Fibroblast of skin of right biceps (primary cell): ENCODE data around the gene PITPNC1.
"Not testable (repeated sequence)": the region's sequence is repeated elsewhere in the genome, so short reads cannot be mapped to it uniquely, and the experiment has no call there.

Source experiments
- DNase-seq: peaks from one replicate; pipeline ENCODE4 v3.0.0-alpha.2; 2013

Gene PITPNC1

GRCh38 chr17:67702861-67703260 lies 325.8 kb downstream of the PITPNC1 start:
- not testable (repeated sequence) for DNase-seq

- no peak for DNase-seq
Measured at GRCh38 chr17:67707442-67707841, 330.4 kb downstream of the PITPNC1 start.

GRCh38 chr17:67708378-67708777 lies 331.3 kb downstream of the PITPNC1 start:
- no peak for DNase-seq

- DNase-seq, result no peak
Measured at GRCh38 chr17:67711916-67712315, 334.8 kb downstream of the PITPNC1 start.

- no peak for DNase-seq
Measured at GRCh38 chr17:67712375-67712774, 335.3 kb downstream of the PITPNC1 start.

- DNase-seq, result no peak
Measured at GRCh38 chr17:67713169-67713568, 336.1 kb downstream of the PITPNC1 start.

- DNase-seq, result no peak
Measured at GRCh38 chr17:67716405-67716798, 339.3 kb downstream of the PITPNC1 start.

- DNase-seq, result no peak
Measured at GRCh38 chr17:67717192-67717623, 340.1 kb downstream of the PITPNC1 start.

GRCh38 chr17:67717624-67718324 lies 340.7 kb downstream of the PITPNC1 start, which contains the start of gene NOL11:
NOL11 (plus strand) TSS chr17:67717936; CDS start chr17:67717948, 12 bp downstream.
- peak; percentile 98 for DNase-seq

GRCh38 chr17:67718325-67718941 lies 341.4 kb downstream of the PITPNC1 start:
- DNase-seq, result peak; percentile 65

- no peak for DNase-seq
Measured at GRCh38 chr17:67725373-67725791, 348.3 kb downstream of the PITPNC1 start.

GRCh38 chr17:67725807-67726206 lies 348.7 kb downstream of the PITPNC1 start:
- no peak for DNase-seq

- DNase-seq, result not testable (repeated sequence)
Measured at GRCh38 chr17:67727152-67728039, 350.3 kb downstream of the PITPNC1 start.

GRCh38 chr17:67729903-67730302 lies 352.8 kb downstream of the PITPNC1 start:
- no peak for DNase-seq

GRCh38 chr17:67730731-67731130 lies 353.6 kb downstream of the PITPNC1 start:
- DNase-seq, result no peak

- no peak for DNase-seq
Measured at GRCh38 chr17:67733449-67733848, 356.4 kb downstream of the PITPNC1 start.

- no peak for DNase-seq
Measured at GRCh38 chr17:67737145-67737544, 360.1 kb downstream of the PITPNC1 start.

GRCh38 chr17:67742025-67742424 lies 364.9 kb downstream of the PITPNC1 start:
- no peak for DNase-seq
